AG20443 (cell line): ENCODE results near the gene RAB36.

Source experiments
- DNase-seq: peaks from one replicate; pipeline ENCODE4 v3.0.0; 2012; ENCODE audit warnings: low spot score, mixed read lengths

The RAB36 gene

DNA sequence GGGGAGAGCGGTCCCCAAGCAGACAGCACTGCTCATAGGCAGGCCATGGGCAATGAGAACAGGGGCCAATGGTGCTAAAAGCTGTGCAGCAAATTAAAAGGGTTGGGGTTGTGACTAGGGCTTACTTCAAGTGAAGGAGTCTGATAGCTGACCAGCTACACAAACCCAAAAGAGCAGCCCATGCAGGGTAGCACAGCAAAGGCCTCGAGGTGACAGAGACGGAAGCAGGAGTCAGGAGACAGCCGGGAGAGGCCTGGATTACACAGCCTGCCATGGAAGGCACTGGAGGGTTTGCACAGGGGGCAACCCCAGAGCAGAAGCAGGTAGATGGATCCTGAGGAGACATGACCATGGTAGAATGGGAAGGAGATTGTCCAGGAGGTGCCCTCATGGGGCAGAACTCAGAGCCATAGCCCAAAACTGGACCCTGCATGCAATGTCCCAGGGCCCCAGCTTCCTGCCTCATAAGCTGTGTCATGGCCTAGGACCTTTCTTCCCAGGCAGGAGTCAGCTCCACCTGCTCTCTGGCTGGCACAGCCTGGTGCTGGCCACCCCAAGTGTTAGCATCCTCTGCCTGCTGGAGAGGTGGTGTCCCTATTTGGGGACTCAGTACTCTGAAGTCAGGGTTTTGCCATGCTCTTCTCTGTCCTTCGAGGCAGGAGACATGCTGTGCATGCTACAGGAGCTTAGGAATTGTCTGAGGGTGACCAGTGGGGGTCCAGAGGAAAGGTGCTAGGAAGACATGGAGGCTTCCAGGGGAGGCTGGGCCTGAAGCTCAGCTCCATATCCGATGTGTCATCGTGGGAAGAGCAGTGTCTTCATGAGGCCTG is 36.8 kb upstream of the RAB36 start:
- no peak for DNase-seq

DNA sequence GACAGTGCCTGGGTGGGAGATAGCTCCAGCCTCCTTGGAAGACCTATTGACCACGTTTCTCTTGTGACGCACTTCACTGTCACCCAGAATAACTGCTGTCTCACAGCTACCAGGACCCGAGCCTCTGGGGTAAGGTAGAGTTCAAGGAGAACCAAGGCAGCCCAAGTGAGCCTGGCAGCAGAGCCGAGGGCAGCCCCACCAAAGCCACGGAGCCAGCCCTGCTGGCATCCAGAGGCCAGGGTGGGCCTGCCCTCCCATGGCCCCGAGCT is 36.3 kb upstream of the RAB36 start:
- DNase-seq, result no peak

DNA sequence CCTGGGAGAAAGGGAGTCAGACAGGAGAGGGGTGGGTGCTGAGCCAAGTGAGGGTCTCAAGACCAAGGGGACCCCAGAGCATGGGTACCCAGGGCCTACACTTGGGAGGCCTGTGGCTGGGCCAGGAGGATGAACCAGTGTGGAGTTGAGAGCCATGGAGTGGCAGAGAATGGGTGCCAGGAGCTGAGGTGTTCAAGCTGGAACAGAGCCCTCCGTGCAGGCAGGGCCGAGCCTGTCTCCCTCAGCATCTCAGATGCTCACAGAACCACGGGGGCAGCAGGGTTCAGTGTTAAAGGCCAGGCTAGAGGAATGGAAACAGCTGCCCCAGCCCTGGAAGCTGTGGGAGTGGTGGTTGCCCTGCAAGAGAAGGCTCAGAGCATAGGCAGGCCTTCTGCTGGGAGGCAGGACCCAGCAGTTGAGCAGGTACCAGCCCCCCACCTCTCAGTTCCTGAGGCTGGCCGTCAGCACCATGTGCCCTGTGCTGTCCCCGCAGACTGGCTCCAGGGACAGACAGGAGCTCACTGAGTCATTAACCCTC is 35.8 kb upstream of the RAB36 start:
- DNase-seq, result no peak

DNA sequence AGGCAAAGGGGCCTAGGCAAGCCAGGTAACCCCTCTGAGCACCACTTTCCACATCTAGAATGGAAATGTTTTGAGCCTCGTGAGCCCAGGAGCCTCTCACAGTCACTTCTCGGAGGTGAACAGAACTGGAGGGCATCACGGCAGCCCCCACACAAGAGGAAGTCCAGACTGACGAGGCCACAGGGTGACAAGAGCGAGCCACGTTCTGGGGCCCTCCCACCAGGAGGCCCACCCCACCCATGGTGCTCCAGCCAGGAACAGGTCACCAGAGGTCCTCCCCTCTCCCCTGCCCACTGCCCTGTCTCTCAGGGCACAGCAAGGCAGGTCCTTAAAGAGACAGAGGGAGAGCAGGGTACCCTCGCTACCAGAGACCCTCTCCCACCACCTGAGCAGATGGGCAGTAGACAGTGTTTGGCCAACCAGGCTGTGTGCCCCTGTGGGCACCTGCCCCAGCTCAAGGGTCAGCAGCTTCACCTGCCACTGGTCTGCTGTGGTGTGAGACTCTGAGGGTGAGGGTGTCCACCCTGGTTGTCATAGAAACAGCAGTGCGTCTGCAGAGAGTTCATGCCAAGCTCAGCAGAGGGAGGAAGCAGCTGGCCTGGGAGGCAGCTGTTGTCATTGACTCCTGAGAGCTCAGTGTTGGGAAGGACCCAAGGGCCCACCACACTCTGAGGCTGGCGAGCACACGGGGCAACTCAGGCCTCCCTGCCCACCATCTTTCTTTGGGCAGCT is 34.9 kb upstream of the RAB36 start:
- DNase-seq, result no peak

DNA sequence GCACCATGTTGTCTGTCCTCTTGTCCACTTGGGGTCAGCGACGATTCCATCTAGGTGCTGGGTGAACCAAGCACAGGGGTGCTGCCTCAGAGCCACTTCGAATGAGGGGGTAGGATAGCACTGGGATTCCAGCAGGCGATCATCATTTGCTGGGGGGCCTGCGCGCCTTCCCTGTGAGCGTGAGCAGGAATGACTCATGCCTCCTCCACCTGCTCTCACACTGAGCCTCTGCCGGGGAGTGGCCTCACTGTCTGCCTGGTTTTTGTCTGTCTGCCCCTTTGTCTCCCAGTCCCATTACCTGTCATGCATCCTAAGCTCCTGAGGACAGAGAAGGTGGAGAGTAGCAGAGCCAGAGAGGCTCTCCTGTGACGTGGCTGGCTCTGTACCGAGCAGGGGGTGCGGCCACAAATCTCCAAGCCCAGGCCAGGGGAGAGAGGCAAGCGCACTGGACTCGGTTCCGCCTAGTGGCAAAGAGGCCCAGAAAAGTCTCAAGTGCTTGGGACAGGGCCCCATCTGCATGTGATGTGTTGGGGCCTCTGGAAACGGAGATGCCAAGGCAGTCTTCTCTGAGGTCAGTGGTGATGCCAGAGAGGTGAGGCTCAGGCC is 34.3 kb upstream of the RAB36 start:
- DNase-seq, result no peak

DNA sequence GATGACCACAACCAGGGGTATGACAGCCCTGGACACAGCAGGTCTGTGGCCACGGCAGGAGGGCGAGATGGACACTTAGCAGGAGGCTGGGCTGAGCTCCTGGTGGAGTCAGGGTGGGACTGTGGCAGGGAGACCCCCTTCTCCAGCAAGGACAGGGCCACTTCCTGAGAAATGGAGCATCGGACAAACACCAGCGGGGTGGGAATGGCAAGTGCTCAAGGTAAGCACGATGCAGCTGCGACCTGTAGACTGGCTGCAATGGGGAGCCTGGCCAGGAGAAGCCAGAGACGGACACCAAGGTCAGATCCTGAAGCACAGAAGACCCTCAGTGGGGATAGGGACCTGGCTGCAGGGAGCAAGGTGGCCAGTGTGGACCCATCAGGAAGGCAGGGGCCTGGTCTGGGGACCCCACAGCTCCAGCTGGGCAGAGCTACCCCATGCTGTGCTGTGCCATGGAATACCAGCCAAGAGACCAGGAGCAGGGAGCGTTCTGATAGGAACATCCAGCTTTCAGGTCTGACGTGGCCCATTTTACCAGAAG is 32.7 kb upstream of the RAB36 start:
- DNase-seq, result no peak

DNA sequence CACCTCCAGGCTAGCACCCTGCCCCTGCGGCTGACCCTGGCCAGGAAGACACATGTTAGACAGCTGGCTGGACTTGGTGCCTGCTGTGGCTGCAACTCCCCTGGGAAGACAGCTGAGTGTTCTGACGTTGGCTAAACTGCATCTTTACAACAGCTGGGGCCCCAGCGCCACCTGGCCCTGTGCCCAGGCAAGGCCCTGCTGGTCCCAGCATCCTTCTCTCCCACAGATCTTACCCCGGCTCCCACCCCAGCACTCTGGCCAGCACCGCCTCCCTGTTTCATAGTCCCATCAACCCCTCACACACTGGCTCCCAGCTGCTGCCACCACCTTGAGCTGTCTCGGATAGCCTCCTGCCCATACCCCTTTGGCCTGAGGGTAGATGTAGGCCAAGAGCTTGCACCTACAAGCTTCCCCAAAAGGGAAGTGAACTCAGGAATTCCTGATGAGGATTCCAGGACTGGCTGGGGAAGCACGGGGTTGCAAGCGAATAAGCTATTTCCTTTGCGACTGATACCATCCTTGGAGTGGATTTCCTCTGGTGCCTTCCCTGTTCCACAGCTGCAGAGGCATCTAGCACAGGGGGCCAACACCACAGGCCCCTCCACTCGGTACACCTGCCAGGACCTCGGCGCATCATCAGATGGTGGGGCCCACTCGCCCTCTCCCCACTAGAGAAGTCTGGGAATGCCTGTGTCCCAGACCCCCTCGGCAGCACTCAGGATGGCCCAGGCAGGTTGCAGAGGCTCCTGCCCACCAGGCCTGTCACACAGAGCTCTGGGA is 32.0 kb upstream of the RAB36 start:
- DNase-seq, result no peak

DNA sequence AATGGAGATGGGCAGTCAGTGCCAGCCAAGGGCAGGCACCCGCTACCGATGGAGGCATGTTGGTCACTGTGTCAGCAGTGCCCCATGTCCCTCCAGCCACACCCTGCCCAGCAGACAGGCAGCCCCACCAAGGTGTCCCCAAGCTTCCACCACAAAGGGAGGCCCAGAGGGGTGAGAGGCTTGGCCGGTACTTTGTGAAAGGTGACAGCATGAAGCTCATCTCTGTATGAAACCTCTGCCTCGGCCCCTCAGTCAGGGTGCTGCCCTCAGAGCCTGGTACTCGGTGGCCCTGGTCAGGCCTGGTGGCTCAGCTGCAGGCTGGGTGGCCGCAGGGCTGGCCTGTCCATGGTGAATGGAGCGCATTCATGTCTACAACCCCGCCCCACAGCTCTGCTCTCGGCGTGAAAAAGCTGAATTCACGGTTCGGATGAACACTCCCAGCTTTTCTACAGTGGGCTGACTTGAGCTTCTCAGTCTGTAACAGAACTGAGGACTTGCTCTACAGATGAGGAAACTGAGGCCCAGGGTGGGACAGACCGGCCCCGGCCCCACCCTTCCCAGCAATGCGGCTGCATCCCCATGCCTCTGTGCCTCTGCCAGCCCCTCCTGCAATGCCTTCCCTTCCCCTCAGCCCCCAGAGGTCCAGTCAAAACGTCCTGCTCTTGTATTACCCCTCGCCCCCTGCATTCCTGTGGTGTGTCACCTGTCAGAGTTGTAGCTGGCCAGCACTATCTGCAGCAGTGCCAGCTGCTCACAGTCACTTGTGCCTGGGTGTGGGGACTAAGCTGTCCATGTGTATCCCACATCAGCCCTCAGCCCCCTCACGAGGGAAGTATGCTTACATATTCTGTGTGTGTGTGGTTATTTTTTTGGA is 31.2 kb upstream of the RAB36 start:
- no peak for DNase-seq

DNA sequence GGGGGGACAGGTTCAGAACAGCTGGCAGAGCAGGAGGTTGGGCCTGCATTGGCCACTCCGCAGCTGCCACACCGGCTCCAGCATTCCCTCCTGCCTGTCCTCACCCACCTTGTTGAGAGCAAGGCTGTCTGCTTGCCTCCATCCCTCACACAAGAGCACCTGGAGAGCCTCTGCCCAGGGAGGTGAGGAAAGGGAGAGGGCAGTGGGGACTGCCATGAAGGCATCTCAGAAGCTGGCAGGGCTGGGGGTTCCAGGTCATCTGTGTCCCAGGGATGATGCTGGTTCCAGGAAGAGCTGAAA is 30.6 kb upstream of the RAB36 start:
- DNase-seq, result no peak

DNA sequence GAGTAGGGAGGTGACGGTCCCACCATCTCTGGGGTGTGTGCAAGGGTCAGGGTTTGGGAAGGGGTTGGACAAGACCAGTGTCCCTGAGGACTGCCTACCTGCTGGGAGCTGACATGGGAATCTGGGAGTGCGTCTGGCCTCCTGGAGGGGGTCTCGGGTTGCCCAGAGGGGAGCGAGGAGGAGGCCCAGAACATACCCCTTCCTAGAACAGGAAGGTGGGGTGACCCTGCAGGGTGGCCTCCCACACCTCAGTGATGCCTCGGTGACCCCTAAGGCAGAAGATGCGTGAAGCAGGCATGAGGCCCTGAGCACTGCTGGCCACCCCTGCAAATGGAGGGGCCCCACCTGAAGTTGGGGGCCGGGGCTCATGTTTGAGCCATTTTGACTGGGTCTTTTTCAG is 29.9 kb upstream of the RAB36 start:
- DNase-seq, result no peak

DNA sequence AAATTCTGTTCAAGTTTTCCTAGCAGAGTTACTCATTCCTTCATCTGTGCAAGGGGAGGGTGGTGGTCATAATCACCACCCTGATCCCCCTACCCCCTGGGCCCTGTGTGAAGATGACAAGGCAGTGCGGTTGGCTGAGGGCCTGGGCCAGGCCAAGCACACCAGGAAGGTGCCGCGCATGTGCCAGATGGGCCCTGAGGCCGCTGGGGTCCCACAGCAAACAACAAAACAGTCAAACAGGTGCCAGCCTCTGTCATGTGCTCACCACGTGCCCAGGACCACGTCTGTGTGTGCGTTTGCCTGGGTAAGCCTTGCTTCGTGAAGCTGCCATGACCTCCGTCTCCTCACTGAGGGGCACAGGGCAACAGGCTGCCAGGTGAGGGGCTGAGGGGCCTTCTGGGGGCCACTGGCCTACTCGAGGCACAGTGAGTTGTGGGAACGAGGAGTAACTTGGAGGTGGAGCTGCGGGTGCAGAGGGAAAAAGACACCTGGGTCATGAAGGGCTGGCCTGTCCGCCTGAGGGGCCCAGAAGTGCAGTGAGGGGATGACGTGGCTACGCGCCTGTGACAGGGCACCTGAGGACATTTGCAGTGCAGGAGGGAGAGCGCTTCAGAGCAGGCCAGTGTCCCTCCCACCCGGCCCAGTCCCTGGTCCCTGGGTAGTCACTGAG is 29.3 kb upstream of the RAB36 start:
- DNase-seq, result no peak

DNA sequence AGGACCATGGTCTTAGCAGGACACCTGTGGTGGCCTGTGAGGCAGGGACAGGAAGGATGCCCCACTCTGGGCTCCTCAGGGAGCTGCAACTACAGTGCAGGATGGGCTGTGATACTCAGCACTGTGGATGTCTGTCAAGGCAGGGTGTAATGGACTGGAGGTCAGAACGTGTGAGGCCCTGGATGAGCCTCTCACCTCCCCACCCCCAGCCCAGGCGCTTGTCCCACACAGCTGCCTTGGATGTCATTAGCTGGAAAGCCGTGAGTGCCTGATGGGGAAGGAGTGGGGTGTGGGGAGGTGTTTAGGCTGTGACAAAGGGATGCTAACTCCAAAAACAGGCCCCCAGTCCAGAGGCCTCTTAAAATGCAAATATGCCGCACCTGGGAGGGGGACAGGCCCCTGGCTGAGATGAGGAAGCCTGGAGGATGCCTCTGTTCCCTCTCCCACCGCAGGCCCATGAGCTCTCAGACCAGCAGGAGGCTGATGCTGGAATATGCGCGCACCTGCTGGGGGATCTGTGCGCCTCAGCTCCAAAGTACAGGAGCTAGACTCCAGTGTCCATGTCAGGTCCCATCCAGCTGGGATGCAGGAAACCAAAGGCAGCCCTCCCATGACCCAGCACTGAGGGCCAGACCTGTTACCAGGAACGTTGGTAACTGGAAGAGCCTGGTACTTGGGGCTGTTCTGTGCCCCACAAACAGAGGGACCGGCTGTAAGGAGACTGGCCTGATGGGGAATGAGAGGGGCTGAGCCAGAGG is 28.6 kb upstream of the RAB36 start:
- no peak for DNase-seq

DNA sequence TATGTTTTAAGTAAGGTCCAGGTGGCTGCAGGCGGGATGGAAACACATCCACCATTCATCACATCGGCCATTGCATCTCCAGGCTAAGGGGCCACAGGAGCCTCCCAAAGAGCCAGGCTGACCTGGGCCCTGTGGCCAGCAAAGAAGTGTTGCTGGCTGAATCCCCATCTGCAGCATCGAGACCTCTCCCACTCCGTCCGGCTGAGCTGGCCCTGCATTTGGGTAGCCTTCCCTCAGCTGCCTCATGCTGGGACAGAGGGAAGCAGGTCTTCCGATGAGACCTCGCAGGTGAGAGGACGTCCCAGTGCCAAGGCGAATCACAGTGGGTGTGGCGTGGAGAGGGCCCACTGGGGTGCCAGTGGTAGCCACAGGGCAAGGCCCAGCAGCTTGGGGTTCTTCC is 28.0 kb upstream of the RAB36 start:
- DNase-seq, result no peak

DNA sequence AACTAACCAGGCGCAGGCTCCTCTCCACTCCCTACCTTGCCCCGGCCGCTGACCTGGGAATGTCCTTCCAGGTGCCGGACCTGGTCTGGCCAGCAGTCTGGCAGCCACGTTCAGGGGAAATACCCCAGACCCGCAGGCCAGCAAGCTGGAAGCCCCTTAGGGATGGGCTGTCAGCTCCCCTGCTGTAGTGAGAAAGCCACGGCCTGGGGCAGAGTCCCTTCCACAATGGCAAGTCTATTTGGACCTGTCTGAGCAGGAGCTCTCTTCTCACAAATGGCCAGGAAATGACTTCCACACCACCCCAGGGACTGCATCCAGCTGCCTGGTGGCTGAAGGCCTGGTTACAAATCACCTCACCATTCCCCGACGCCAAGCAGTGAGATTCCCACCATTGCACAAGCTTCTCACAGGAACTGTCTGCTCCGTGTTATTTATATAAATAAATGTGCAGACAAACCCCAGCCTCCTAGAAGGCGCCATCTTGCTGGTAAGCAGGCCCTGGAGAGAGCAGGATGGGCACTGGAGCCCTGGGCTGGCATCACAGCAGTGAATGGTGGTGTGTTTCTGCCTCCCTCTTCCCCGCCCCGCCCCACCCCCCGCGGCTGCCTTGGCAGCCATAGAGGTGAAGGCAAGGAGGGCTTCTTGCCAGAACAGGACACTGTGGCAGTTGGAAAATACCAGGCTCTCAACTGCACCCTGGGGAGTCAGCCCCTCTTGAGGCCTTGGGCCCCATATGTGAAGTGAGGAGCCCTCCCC is 27.2 kb upstream of the RAB36 start:
- DNase-seq, result no peak

DNA sequence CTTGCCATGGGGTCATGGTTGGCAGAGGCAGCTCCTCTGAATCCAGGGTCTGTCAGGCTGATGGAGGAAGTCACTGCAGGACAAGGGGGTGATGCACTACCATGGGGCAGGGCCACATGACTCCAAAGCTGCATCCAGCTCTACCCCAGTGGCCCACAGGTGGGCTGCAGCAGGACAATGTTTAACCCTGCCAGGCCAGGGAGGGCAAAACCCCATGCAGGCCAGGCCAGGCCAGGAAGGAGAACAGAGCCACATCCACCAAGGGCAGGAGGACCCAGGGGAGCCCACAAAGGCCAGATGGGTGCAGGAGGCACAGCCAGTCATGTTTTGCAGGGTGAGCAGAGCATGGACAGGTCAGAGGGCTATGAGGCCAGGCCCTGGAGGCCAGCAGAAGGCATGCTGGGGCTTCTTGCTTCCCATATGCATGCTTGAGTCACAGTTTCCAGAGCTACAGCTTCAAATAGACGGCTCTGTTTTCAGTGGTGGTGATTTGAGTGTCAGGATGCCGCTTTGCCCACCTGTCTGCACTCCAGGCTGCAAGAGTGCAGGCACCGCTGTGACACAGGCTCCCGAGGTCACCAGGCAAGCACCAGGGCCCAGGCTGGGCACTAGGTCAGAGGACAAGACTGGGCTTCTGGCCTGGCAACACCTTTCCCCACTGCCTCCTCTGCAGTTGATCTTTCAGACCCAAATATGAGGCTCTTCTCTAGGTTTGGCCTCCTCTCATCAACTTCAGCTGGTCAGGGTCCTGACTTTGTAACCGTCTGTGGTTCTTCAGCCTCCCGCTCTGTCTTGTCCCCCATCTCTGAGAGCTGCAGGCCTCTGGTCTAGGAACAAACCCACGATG is 26.4 kb upstream of the RAB36 start:
- no peak for DNase-seq

DNA sequence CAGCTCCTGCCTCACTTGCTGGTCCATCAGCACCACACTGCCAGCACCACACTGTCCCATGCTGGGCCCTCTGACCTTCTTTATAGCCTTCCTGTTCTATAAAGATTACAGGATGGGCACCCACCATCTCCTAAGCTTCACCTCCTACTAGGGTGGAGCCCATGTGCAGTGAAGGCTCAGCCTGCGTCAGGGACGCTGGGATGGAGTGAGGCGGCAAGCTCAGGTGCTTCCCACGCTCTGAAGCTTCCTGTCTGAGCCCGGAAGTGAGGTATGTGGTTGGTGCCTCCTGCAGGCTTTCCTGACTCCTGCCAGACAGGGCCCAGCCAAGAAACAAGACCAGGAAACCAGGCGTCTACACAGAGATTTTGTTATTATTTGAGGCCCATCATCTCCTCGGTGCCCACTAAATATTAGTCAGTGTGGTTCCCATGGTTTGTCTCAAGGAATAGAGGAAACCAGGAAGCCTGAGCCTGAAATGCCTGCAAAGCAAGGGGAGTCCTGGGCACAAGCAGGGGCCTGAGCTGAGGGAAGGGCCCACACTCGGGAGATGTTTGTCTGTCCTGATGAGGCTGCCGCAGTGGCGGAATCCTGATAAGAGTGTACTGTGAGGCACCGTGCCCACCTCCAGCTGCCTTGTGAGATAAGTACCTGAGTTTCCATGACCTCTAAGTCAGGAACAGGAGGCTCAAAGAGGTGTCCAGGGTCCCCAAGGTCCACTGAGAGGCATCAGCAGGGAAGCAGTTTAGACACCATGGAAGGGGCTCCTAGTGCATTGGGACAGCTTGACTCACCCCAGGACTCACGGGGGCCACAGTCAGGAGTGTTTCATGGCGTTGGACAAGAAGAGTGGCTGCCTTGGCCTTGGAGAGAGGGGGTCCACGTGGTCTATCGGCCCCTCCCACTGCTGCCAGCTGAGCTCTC is 25.5 kb upstream of the RAB36 start:
- DNase-seq, result no peak

DNA sequence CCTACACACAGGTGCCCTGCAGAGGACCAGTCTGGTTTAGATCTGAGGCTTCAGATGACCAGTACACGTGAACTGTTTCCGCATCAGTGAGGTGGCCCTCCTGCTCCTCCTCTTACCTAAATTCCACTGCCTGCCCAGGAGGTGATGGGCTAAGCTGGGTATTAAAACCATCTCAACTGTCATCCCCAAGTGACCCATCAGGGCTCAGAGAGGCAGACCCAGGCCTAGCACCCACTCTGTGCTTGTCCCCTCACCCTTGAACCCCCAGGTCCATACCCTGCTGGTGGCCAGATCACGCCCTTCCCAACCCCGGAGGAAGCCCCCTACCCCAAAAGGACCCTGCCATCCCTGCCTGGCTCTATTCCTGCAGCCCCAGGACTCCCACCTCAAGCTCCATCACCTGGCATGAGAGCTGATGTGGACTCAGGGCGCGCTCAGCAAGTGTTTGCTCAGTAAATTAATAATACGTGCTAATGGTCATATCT is 24.8 kb upstream of the RAB36 start:
- no peak for DNase-seq
